H9 (cell line): ENCODE measurements around the gene RRP12. TPM values are rescaled to one million over a fixed set of nuclear protein-coding genes. Genes with fewer than 3 reads are reported as not detected.

Experiments
- DNase-seq: peaks from one replicate; pipeline ENCODE4 v3.0.0-alpha.2; 2017
- H2AFZ ChIP-seq: one replicate; pipeline ENCODE4 v1.6.1; 2013; ENCODE audit warnings: mild to moderate bottlenecking, low read length, control low read depth, moderate library complexity
- H2AK5ac ChIP-seq: 2 replicates; pipeline ENCODE4 v1.6.1; 2013; ENCODE audit warnings: low read length, control low read depth, mixed read lengths; ENCODE audit not compliant: insufficient read length
- H2BK120ac ChIP-seq: one replicate; pipeline ENCODE4 v1.6.1; 2013; ENCODE audit warnings: low read depth, mild to moderate bottlenecking, low read length, control low read depth, inconsistent platforms; ENCODE audit not compliant: poor library complexity, severe bottlenecking
- H2BK12ac ChIP-seq: 2 replicates; pipeline ENCODE4 v1.6.1; 2013; ENCODE audit warnings: low read length, control low read depth, mixed read lengths, low read depth; ENCODE audit not compliant: insufficient read length
- H2BK15ac ChIP-seq: 2 replicates; pipeline ENCODE4 v1.6.1; 2013; ENCODE audit warnings: low read depth, low read length, control low read depth
- H2BK20ac ChIP-seq: one replicate; pipeline ENCODE4 v1.6.1; 2013; ENCODE audit warnings: low read depth, mild to moderate bottlenecking, low read length, control low read depth, inconsistent platforms; ENCODE audit not compliant: poor library complexity, severe bottlenecking
- H2BK5ac ChIP-seq: 2 replicates; pipeline ENCODE4 v1.6.1; 2013; ENCODE audit warnings: low read length, control low read depth, mixed read lengths; ENCODE audit not compliant: insufficient read length
- H3K14ac ChIP-seq: 2 replicates; pipeline ENCODE4 v1.6.1; 2013; ENCODE audit warnings: low read length, control low read depth; ENCODE audit not compliant: insufficient read depth
- H3K18ac ChIP-seq: 2 replicates; pipeline ENCODE4 v1.6.1; 2013; ENCODE audit warnings: low read depth, mild to moderate bottlenecking, mixed read lengths, low read length, control low read depth; ENCODE audit not compliant: insufficient read length
- H3K23ac ChIP-seq: 2 replicates; pipeline ENCODE4 v1.6.1; 2013; ENCODE audit warnings: low read length, control low read depth, mixed read lengths, low read depth; ENCODE audit not compliant: insufficient read length
- H3K23me2 ChIP-seq: 2 replicates; pipeline ENCODE4 v1.6.1; 2013; ENCODE audit warnings: low read depth, mild to moderate bottlenecking, mixed read lengths, low read length, control low read depth; ENCODE audit not compliant: insufficient read length, poor library complexity, severe bottlenecking
- H3K27ac ChIP-seq: 2 replicates; pipeline ENCODE4 v1.5.1; 2013; ENCODE audit warnings: low read length, control low read depth, mixed read lengths, low read depth; ENCODE audit not compliant: insufficient read length
- H3K27me3 ChIP-seq: 2 replicates; pipeline ENCODE4 v1.6.1; 2013; ENCODE audit warnings: low read length, control low read depth, inconsistent platforms; ENCODE audit not compliant: insufficient read depth
- H3K4ac ChIP-seq: 2 replicates; pipeline ENCODE4 v1.6.1; 2013; ENCODE audit warnings: low read depth, mild to moderate bottlenecking, control low read depth, inconsistent platforms, low read length, moderate library complexity
- H3K4me1 ChIP-seq: 2 replicates; pipeline ENCODE4 v1.6.1; 2013; ENCODE audit warnings: low read length, control low read depth, inconsistent platforms; ENCODE audit not compliant: insufficient read depth
- H3K4me2 ChIP-seq: 2 replicates; pipeline ENCODE4 v1.6.1; 2013; ENCODE audit warnings: low read length, control low read depth, mixed read lengths; ENCODE audit not compliant: insufficient read length, insufficient read depth
- H3K56ac ChIP-seq: 2 replicates; pipeline ENCODE4 v1.6.1; 2013; ENCODE audit warnings: low read depth, mild to moderate bottlenecking, mixed read lengths, low read length, control low read depth; ENCODE audit not compliant: insufficient read length
- H3K79me1 ChIP-seq: 2 replicates; pipeline ENCODE4 v1.6.1; 2013; ENCODE audit warnings: low read depth, mild to moderate bottlenecking, moderate library complexity, low read length, control low read depth, inconsistent platforms; ENCODE audit not compliant: insufficient read depth, poor library complexity, severe bottlenecking
- H3K79me2 ChIP-seq: 2 replicates; pipeline ENCODE4 v1.6.1; 2013; ENCODE audit warnings: low read length, control low read depth, inconsistent platforms; ENCODE audit not compliant: insufficient read depth
- H3K9ac ChIP-seq: 2 replicates; pipeline ENCODE4 v1.6.1; 2013; ENCODE audit warnings: low read length, control low read depth, mixed read lengths; ENCODE audit not compliant: insufficient read length; ENCODE audit errors: extremely low read depth
- H3K9me3 ChIP-seq: one replicate; pipeline ENCODE4 v1.6.1; 2013; ENCODE audit warnings: low read depth, low read length, inconsistent platforms; ENCODE audit not compliant: control insufficient read depth
- H3T11ph ChIP-seq: one replicate; pipeline ENCODE4 v1.6.1; 2013; ENCODE audit warnings: mild to moderate bottlenecking, low read length, control low read depth, inconsistent platforms
- H4K20me1 ChIP-seq: one replicate; pipeline ENCODE4 v1.6.1; 2013; ENCODE audit not compliant: control insufficient read depth, insufficient read length, insufficient read depth
- H4K5ac ChIP-seq: 2 replicates; pipeline ENCODE4 v1.6.1; 2013; ENCODE audit warnings: low read depth, mild to moderate bottlenecking, mixed read lengths, low read length, control low read depth; ENCODE audit not compliant: insufficient read length
- H4K8ac ChIP-seq: replicated peaks from 2 replicates; pipeline ENCODE4 v1.6.1; 2013; ENCODE audit warnings: low read length, control low read depth, mixed read lengths, low read depth; ENCODE audit not compliant: insufficient read length
- H4K91ac ChIP-seq: 2 replicates; pipeline ENCODE4 v1.6.1; 2013; ENCODE audit warnings: low read depth, mild to moderate bottlenecking, moderate library complexity, mixed read lengths, low read length, control low read depth; ENCODE audit not compliant: insufficient read length
- H3K27ac Mint-ChIP-seq, 3 experiments: 2 replicates in 2 of 3; 3 replicates in 1 of 3; pipeline ENCODE4 v1.8.0; 2020 to 2021; ENCODE audit warnings: mixed read lengths in 3 of 3, mild to moderate bottlenecking in 1 of 3, moderate library complexity in 1 of 3
- H3K27me3 Mint-ChIP-seq: 2 replicates; pipeline ENCODE4 v1.8.0; 2021; ENCODE audit warnings: low read depth, mild to moderate bottlenecking, moderate library complexity, mixed read lengths
- H3K36me3 Mint-ChIP-seq, 3 experiments: 2 replicates in 2 of 3; 3 replicates in 1 of 3; pipeline ENCODE4 v1.8.0; 2020 to 2021; ENCODE audit warnings: low read depth in 3 of 3, mixed read lengths in 3 of 3; ENCODE audit not compliant: insufficient read depth in 1 of 3
- H3K4me1 Mint-ChIP-seq, 2 experiments: 2 replicates each; pipeline ENCODE4 v1.8.0; 2020; ENCODE audit warnings: mixed read lengths in 2 of 2
- H3K4me3 Mint-ChIP-seq, 2 experiments: 2 replicates in 1 of 2; 3 replicates in 1 of 2; pipeline ENCODE4 v1.8.0; 2020 to 2021; ENCODE audit warnings: mild to moderate bottlenecking in 2 of 2, mixed read lengths in 2 of 2, moderate library complexity in 1 of 2
- H3K9me3 Mint-ChIP-seq, 2 experiments: 2 replicates in 1 of 2; 3 replicates in 1 of 2; pipeline ENCODE4 v1.8.0; 2020; ENCODE audit warnings: mild to moderate bottlenecking in 2 of 2, mixed read lengths in 2 of 2, moderate library complexity in 1 of 2
- WGBS: extraction: QIAGEN DNeasy Blood & Tissue Kit; methylation state at CpG from one replicate; pipeline ENCODE4 v1.1.7; 2013; ENCODE audit warnings: missing lambda C conversion rate, low lambda C conversion rate, mixed read lengths; ENCODE audit not compliant: insufficient read length; ENCODE audit errors: extremely low coverage; 5-methylcytosine and 5-hydroxymethylcytosine counted together
- total RNA-seq: library from RNA; stranded (reverse); gene quantifications from 2 replicates; pipeline ENCODE4 v1.2.1, GENCODE V29; 2021
- TF ChIP-seq, protein P1 (sequence below): fragments of 200-600 bp; sonication (generic); conservative IDR thresholded peaks from 3 replicates; pipeline ENCODE4 v1.8.0; 2021; ENCODE audit warnings: antibody characterized with exemption, mild to moderate bottlenecking

The RRP12 gene
- total RNA-seq, 1 experiment from 2014 or later = 71.6 TPM

DNA sequence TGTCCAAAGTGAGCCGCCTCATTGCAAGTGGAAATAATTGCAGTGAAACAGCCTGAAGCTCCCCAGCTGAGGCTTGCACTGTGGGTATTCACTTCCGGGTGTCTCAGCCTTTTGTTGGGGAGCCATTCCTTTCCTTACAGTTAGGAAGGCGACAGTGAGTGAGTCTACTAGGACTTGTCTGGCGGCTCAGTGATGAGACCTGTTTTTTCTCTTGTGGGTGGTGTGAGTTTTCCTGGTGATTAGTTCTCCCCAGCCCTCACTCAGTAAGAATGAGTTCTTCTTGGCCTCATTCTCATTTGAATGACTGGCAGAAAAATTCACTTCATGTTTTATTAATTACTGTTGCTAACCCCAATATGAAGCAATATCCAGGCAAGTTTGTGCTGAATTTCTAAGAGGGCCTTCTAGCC lies 27.4 kb upstream of the RRP12 start:
- no peaks in the 10 kb centered on the region for H3K27me3 ChIP-seq
- TF ChIP-seq, protein P1, sequence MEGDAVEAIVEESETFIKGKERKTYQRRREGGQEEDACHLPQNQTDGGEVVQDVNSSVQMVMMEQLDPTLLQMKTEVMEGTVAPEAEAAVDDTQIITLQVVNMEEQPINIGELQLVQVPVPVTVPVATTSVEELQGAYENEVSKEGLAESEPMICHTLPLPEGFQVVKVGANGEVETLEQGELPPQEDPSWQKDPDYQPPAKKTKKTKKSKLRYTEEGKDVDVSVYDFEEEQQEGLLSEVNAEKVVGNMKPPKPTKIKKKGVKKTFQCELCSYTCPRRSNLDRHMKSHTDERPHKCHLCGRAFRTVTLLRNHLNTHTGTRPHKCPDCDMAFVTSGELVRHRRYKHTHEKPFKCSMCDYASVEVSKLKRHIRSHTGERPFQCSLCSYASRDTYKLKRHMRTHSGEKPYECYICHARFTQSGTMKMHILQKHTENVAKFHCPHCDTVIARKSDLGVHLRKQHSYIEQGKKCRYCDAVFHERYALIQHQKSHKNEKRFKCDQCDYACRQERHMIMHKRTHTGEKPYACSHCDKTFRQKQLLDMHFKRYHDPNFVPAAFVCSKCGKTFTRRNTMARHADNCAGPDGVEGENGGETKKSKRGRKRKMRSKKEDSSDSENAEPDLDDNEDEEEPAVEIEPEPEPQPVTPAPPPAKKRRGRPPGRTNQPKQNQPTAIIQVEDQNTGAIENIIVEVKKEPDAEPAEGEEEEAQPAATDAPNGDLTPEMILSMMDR = no peak
- H3K27ac Mint-ChIP-seq = peak overlapping the region; percentile 80 to 97 (median 96); a peak in 6 of 7 replicates
- no peak overlapping the region for H2BK12ac ChIP-seq
- peaks cover 17 to 19% of the 10 kb centered on the region in 2 experiments for H3K4me1 Mint-ChIP-seq
- H2BK120ac ChIP-seq = no peak overlapping the region
- no peaks in the 10 kb centered on the region for H3K9me3 ChIP-seq
- peaks cover 9% of the 10 kb centered on the region for H3K23me2 ChIP-seq
- H4K8ac ChIP-seq = no peak overlapping the region
- H3T11ph ChIP-seq = no peak overlapping the region
- H4K5ac ChIP-seq = no peak overlapping the region
- no peak overlapping the region for H2BK15ac ChIP-seq
- H3K27me3 Mint-ChIP-seq = 0 out of 2 replicates have a peak, but pooled peaks cover 1% of the 10 kb centered on the region
- H3K79me1 ChIP-seq = no peaks in the 10 kb centered on the region
- H3K9ac ChIP-seq = no peak overlapping the region
- H3K4me3 Mint-ChIP-seq = peak overlapping the region; percentile 85 to 90
- no peak overlapping the region for H3K4ac ChIP-seq
- peaks cover 44 to 60% (median 45%) of the 10 kb centered on the region in 3 experiments for H3K36me3 Mint-ChIP-seq
- WGBS = no CpG with 5 or more reads among the region's 4 CpGs
- no peak overlapping the region for H2AFZ ChIP-seq
- H3K27ac ChIP-seq = peak overlapping the region; percentile 74
- H3K4me1 ChIP-seq = no peaks in the 10 kb centered on the region
- no peak overlapping the region for H2AK5ac ChIP-seq
- H4K91ac ChIP-seq = no peak overlapping the region
- H2BK20ac ChIP-seq = no peak overlapping the region
- H3K56ac ChIP-seq = no peak overlapping the region
- no peak overlapping the region for H3K18ac ChIP-seq
- peak overlapping the region; percentile 83 for H3K4me2 ChIP-seq
- H3K9me3 Mint-ChIP-seq = peaks cover 0 to 2% of the 10 kb centered on the region in 2 experiments; a peak in 1 of 5 replicates
- no peaks in the 10 kb centered on the region for H4K20me1 ChIP-seq
- H2BK5ac ChIP-seq = peak overlapping the region; percentile 94
- DNase-seq = no peak
- H3K14ac ChIP-seq = no peak overlapping the region
- peaks cover 19% of the 10 kb centered on the region; the same call in 1 of the 2 replicates for H3K79me2 ChIP-seq
- H3K23ac ChIP-seq = no peak overlapping the region
